Parathyroid adenoma (tissue), 2 donors: Measurements from ENCODE around the gene STN1.

Experiments used
- H2AFZ ChIP-seq: fragments of 300-600 bp; sonication (generic); one replicate; pipeline ENCODE4 v1.7.0; 2017; ENCODE audit warnings: antibody characterized with exemption, mild to moderate bottlenecking
- H3K27ac ChIP-seq: fragments of 300-600 bp; sonication (generic); one replicate; pipeline ENCODE4 v1.7.0; 2017
- H3K27me3 ChIP-seq: fragments of 300-600 bp; sonication (generic); one replicate; pipeline ENCODE4 v1.7.0; 2017; ENCODE audit warnings: low read length; ENCODE audit not compliant: control insufficient read depth, insufficient read depth
- H3K36me3 ChIP-seq: fragments of 300-600 bp; sonication (generic); one replicate; pipeline ENCODE4 v1.7.0; 2017; ENCODE audit warnings: low read length; ENCODE audit not compliant: control insufficient read depth, insufficient read depth
- H3K4me1 ChIP-seq: fragments of 300-600 bp; sonication (generic); one replicate; pipeline ENCODE4 v1.7.0; 2017; ENCODE audit warnings: control low read depth
- H3K4me2 ChIP-seq: fragments of 300-600 bp; sonication (generic); one replicate; pipeline ENCODE4 v1.7.0; 2017; ENCODE audit warnings: low read length
- H3K4me3 ChIP-seq: fragments of 300-600 bp; sonication (generic); one replicate; pipeline ENCODE4 v1.7.0; 2017; ENCODE audit warnings: low read depth, low read length
- H3K79me2 ChIP-seq: fragments of 300-600 bp; sonication (generic); one replicate; pipeline ENCODE4 v1.7.0; 2017; ENCODE audit warnings: control low read depth
- H3K9ac ChIP-seq: fragments of 300-600 bp; sonication (generic); one replicate; pipeline ENCODE4 v1.7.0; 2017; ENCODE audit warnings: mild to moderate bottlenecking
- H3K9me3 ChIP-seq: fragments of 300-600 bp; sonication (generic); one replicate; pipeline ENCODE4 v1.7.0; 2017; ENCODE audit warnings: low read length; ENCODE audit not compliant: control insufficient read depth
- CTCF ChIP-seq: fragments of 300-600 bp; sonication (generic); IDR thresholded peaks from one replicate; pipeline ENCODE4 v1.7.0; 2017; ENCODE audit warnings: antibody characterized with exemption, mild to moderate bottlenecking
- donor health status: primary hyperparathyroidism.

STN1 gene

DNA sequence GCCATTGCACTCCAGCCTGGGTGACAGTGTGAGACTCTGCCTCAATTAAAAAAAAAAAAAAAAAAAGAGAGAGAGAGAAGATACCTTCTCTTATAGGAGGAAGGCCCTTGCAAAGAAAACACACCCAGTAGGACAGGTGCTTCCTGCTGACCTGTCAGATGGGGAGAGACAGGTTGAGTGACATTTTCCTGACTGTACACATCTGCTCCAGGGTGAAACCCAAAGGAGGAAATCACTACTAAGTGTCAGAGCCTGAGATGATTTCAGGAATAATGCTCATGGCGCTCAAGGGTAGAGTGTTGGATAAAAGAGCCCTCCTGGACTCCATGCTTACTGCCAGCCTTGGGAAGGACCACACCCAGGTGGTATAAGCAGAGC, 1.7 kb upstream of the STN1 start:
- H3K36me3 ChIP-seq: no peaks in the 10 kb centered on the region
- H3K79me2 ChIP-seq: peaks cover 4% of the 10 kb centered on the region
- TF ChIP-seq CTCF: no peak
- peaks cover 8% of the 10 kb centered on the region for H3K4me1 ChIP-seq
- peak overlapping the region; percentile 65 for H2AFZ ChIP-seq
- H3K9me3 ChIP-seq: no peaks in the 10 kb centered on the region
- no peak overlapping the region for H3K27ac ChIP-seq
- no peak overlapping the region for H3K9ac ChIP-seq
- H3K4me3 ChIP-seq: no peak overlapping the region
- no peak overlapping the region for H3K4me2 ChIP-seq
- no peaks in the 10 kb centered on the region for H3K27me3 ChIP-seq

DNA sequence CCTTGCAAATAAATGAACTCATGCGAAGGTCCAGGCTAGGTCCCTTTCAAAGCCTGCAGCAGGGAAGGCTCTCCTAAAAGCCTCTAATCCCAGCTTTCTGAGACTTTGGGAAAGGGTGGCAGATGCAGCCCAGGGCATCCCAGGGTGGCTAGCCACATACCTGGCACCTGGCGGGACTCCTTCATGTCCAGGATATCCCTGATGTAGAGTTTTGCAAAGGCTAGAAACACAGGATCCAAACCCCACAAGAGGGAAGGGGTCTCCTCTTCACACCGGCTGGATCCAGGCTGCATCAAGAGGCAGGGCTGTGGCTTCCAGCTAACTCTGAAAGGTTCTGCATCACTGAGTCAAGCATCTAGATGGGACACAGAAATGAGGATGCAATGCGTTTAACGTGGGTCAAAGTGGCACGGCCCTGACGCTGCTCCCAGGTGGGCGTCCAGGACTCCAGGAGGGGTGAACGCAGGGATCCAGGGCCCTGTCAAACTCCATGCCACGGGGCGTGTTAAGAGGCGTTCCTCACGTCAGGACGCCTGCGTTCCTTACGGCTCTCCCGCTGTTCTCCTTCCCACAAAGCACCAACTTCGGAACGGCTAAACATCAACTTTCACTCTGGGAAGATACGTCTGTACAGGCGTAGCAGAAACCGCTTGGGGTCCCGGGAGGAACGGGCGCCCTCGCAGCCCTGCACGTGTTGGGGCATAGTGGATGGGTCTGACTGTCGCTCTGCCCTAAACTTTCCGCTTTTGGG, 507 bp downstream of the STN1 start:
- H3K27me3 ChIP-seq: no peaks in the 10 kb centered on the region
- peak overlapping the region; percentile 71 for H3K4me3 ChIP-seq
- TF ChIP-seq CTCF: no peak
- no peaks in the 10 kb centered on the region for H3K9me3 ChIP-seq
- peak overlapping the region; percentile 98 for H3K27ac ChIP-seq
- H3K4me2 ChIP-seq: peak overlapping the region; percentile 95
- no peaks in the 10 kb centered on the region for H3K36me3 ChIP-seq
- H2AFZ ChIP-seq: peak overlapping the region; percentile 98
- peaks cover 4% of the 10 kb centered on the region for H3K79me2 ChIP-seq
- peaks cover 8% of the 10 kb centered on the region for H3K4me1 ChIP-seq
- H3K9ac ChIP-seq: peak overlapping the region; percentile 88

DNA sequence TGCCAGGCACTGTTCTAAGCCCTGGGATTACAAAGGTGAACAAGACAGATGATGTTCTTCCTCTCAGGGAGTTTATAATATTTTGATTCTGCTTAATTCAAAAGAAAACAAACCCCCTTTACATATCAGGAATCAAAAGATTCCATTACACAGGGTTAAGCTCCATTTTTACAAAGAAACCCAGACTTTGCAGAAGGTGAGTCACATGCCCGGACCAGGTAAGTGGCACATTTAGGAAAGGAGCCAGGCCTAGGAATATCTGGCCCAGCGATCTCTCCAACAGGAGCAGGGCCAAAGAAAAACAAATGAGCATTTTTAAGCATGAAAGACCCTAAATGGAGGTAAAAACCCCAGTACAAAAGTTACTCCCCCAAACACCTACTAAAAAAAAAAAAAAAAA, 1.1 kb downstream of the STN1 start:
- Histone ChIP-seq H3K27ac (peak overlapping the region; percentile 98), H3K9ac (no peak overlapping the region), H3K4me3 (peak overlapping the region; percentile 71), H3K4me1 (peaks cover 8% of the 10 kb centered on the region), H3K79me2 (peaks cover 4% of the 10 kb centered on the region), H3K27me3 (no peaks in the 10 kb centered on the region), H3K4me2 (peak overlapping the region; percentile 95), H3K9me3 (no peaks in the 10 kb centered on the region), H3K36me3 (no peaks in the 10 kb centered on the region), H2AFZ (peak overlapping the region; percentile 98)
- no peak for TF ChIP-seq CTCF

DNA sequence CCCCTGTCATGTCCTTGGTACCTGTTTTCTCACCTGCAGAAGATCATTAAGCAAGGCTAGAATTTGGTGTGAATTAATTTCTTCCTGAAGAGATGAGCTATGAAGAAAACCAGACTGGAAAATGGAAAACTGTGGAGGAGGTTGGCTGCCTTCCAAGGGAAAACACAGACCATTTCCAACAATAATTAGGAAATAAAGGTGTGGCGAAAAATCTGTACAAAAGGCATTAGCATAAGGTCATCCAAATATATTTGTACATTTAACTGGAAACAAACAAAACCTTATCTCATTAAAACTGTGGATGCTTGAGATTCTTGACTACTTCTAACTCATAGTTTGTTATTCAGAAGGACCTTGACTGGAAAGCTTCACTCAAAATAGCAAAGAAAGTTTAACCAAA, 1.7 kb downstream of the STN1 start:
- H2AFZ ChIP-seq: no peak overlapping the region
- H3K4me3 ChIP-seq: peak overlapping the region; percentile 71
- peaks cover 8% of the 10 kb centered on the region for H3K4me1 ChIP-seq
- TF ChIP-seq CTCF: no peak
- H3K9ac ChIP-seq: no peak overlapping the region
- no peaks in the 10 kb centered on the region for H3K9me3 ChIP-seq
- no peaks in the 10 kb centered on the region for H3K36me3 ChIP-seq
- H3K27ac ChIP-seq: peak overlapping the region; percentile 98
- no peaks in the 10 kb centered on the region for H3K27me3 ChIP-seq
- H3K79me2 ChIP-seq: peaks cover 4% of the 10 kb centered on the region
- peak overlapping the region; percentile 95 for H3K4me2 ChIP-seq

- no peaks in the 10 kb centered on the region for H3K36me3 ChIP-seq
- H3K27me3 ChIP-seq: no peaks in the 10 kb centered on the region
- H3K4me3 ChIP-seq: peak overlapping the region; percentile 71
- no peak overlapping the region for H2AFZ ChIP-seq
- H3K27ac ChIP-seq: peak overlapping the region; percentile 98
- H3K9me3 ChIP-seq: no peaks in the 10 kb centered on the region
- no peak for TF ChIP-seq CTCF
- peaks cover 4% of the 10 kb centered on the region for H3K79me2 ChIP-seq
- H3K9ac ChIP-seq: no peak overlapping the region
- peaks cover 8% of the 10 kb centered on the region for H3K4me1 ChIP-seq
- H3K4me2 ChIP-seq: peak overlapping the region; percentile 95
Measured at GRCh38 chr10:103915796-103916195, 2.2 kb downstream of the STN1 start.
